ENCODE measurements around the gene MPV17L2. TPM values are rescaled to one million over a fixed set of nuclear protein-coding genes. Genes with fewer than 3 reads are reported as not detected.
A peak's percentile ranks its signal among the peaks of the same experiment; 100 is the strongest.

MPV17L2 gene
- total RNA-seq, 3 donors from 2014 or later = 24.3 to 41.3 (median 37.1) TPM

DNA sequence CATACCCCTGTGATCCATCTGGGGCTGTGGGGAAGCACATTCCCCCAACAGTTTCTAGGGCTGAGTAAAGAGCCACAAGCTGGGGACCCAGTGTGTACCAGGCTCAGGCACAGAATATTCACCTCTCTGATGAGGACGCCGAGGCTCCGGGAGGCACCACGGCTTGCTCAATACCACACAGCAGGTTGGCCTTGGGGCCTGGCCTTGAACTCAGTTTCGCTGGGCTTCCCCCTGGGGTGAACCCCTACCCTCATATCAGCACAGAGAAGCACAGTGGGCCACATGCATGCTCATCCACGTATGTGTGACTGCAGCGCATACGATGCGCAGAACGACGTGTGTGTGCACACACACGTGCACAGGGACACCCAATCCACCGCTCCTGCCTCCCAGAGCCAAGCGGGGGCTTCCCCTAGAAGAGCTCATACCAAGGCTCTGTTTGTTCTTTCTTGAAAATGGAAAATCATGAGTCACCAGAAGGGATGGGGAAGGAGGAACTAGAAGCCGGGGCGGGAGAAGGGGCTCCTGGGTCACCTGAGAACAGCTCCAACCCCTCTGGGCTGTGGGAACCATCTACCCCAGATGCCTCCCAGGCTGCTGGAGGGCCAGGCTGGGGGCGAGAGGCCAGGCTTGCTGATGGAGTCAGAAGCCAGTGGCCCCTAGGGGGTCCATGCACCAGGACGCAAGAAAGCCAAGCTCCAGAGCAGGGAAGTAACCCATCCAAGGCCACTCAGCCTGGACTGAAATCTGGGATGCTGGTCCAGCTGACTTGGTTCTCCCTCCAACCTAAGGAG is 38.1 kb downstream of the MPV17L2 start:
- DNase-seq (ENCODE audit: low spot score in 2 of 2) = no peak
- H3K27ac ChIP-seq = no peak overlapping the region
- no peaks in the 10 kb centered on the region for H3K4me1 ChIP-seq
- H3K27me3 ChIP-seq = peaks cover 18 to 87% of the 10 kb centered on the region in 2 donors
- intact Hi-C loops (cut with DNase I; ENCODE audit: low total_unique reads) = no loop called here
- peaks cover 10 to 11% of the 10 kb centered on the region in 2 donors for H3K9me3 ChIP-seq
- H3K36me3 ChIP-seq = no peaks in the 10 kb centered on the region
- no peak overlapping the region for H3K4me3 ChIP-seq
- no peak for TF ChIP-seq POLR2A (IDR thresholded peaks at IDR 0.05)
- TF ChIP-seq, protein P1, sequence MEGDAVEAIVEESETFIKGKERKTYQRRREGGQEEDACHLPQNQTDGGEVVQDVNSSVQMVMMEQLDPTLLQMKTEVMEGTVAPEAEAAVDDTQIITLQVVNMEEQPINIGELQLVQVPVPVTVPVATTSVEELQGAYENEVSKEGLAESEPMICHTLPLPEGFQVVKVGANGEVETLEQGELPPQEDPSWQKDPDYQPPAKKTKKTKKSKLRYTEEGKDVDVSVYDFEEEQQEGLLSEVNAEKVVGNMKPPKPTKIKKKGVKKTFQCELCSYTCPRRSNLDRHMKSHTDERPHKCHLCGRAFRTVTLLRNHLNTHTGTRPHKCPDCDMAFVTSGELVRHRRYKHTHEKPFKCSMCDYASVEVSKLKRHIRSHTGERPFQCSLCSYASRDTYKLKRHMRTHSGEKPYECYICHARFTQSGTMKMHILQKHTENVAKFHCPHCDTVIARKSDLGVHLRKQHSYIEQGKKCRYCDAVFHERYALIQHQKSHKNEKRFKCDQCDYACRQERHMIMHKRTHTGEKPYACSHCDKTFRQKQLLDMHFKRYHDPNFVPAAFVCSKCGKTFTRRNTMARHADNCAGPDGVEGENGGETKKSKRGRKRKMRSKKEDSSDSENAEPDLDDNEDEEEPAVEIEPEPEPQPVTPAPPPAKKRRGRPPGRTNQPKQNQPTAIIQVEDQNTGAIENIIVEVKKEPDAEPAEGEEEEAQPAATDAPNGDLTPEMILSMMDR (IDR thresholded peaks at IDR 0.05) = no peak
- TF ChIP-seq POLR2AphosphoS5 (IDR thresholded peaks at IDR 0.05) = no peak

DNA sequence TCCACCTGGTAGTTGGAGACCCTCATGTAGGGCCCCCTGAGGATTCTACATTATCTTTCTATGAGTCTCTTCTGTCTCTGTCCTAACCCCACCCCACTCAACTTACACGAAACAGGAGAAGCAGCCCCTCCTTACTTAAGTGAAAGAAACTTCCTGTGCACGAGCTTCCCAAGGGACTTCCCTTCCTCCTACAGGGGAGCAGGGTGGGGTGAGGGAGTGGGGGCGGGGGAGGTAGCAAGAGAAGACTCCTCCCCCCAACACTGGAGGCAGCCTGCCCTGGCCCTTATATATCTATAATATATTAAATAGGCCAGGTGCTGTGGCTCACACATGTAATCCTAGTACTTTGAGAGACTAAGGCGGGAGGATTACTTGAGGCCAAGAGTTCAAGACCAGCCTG is 38.8 kb downstream of the MPV17L2 start:
- Histone ChIP-seq H3K9me3 (peaks cover 10 to 11% of the 10 kb centered on the region in 2 donors), H3K4me3 (no peak overlapping the region), H3K27me3 (peaks cover 17 to 84% of the 10 kb centered on the region in 2 donors), H3K36me3 (no peaks in the 10 kb centered on the region), H3K4me1 (no peaks in the 10 kb centered on the region), H3K27ac (no peak overlapping the region)
- intact Hi-C loops (cut with DNase I; ENCODE audit: low total_unique reads) = no loop called here
- DNase-seq (ENCODE audit: low spot score in 2 of 2) = no peak
- no peak for TF ChIP-seq POLR2A (IDR thresholded peaks at IDR 0.05)
- TF ChIP-seq, protein P1 (IDR thresholded peaks at IDR 0.05) = no peak
- no peak for TF ChIP-seq POLR2AphosphoS5 (IDR thresholded peaks at IDR 0.05)

DNA sequence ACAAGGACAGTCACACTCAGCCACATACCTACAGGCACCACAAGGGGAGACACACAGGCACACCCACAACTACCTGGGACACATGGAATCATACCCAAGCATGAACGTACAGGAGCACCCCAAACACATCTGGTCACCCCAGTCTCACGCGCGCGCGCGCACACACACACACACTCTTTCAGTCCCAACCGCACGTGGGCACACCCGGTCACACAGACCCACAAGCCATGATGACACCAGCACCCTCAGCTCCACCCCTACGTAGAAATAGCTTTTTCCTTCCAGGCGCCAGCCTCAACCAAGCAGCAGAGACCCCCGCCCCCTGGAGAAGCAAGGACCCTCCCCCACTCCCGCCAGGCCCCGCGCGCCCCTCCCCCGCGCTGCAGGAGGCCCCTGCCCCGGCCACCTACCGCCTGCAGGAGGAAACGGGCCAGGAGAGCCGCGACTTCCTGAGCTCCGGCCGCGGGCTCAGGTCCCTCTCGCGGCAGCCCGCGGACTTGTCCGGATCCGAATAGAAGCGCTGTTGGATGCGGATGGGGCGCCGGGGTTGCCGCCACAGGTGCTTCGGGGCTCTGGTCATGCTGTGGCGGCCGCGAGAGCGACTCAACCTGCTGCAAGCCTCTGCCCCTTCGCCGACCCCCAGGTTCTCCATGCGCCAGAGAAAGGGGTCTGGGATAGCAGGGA is 39.7 kb downstream of the MPV17L2 start:
- no peak overlapping the region for H3K27ac ChIP-seq
- TF ChIP-seq POLR2AphosphoS5 (IDR thresholded peaks at IDR 0.05) (no peak), POLR2A (IDR thresholded peaks at IDR 0.05) (no peak)
- TF ChIP-seq, protein P1 (IDR thresholded peaks at IDR 0.05) = no peak
- peaks cover 14 to 75% of the 10 kb centered on the region in 2 donors for H3K27me3 ChIP-seq
- H3K9me3 ChIP-seq = peaks cover 10 to 11% of the 10 kb centered on the region in 2 donors
- peak overlapping the region in 1 of 3 donors; percentile 19 for H3K4me3 ChIP-seq
- intact Hi-C loops (cut with DNase I; ENCODE audit: low total_unique reads) = no loop called here
- DNase-seq (ENCODE audit: low spot score in 2 of 2) = no peak
- H3K36me3 ChIP-seq = no peaks in the 10 kb centered on the region
- H3K4me1 ChIP-seq = no peaks in the 10 kb centered on the region

DNA sequence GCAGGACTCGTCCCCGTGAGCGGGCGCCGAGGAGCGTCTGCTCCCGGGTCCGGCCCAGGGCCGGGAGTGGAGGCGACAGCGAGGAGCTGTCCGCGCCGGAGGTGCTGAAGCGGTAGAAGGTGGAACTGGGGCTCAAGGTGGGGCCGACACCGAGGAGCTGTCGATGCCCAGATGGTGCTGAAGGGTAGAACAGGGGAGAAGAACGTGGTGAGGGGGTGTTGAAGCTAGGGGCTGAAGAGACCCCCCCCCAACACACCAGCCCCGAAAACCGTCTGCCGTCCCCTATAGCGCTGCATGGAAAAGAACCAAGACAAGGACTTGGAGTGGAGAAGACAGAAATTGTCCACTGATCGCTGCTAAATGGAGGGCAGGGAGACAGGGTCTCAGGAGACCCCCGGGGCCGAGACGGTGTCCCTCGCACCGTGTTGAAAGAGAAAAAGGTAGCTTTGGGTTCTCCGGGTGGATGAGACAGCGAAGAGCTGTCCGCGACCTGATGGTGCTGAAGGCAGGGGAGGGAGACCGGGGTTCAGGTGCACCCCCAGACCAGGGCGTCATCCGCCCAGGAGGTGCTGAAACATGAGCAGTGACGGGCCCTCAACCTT is 40.3 kb downstream of the MPV17L2 start:
- no peak overlapping the region for H3K27ac ChIP-seq
- H3K4me1 ChIP-seq = no peaks in the 10 kb centered on the region
- intact Hi-C loops (cut with DNase I; ENCODE audit: low total_unique reads) = no loop called here
- H3K36me3 ChIP-seq = no peaks in the 10 kb centered on the region
- peak overlapping the region in 1 of 3 donors; percentile 19 for H3K4me3 ChIP-seq
- no peak for TF ChIP-seq POLR2AphosphoS5 (IDR thresholded peaks at IDR 0.05)
- TF ChIP-seq, protein P1 (IDR thresholded peaks at IDR 0.05) = no peak
- no peak for TF ChIP-seq POLR2A (IDR thresholded peaks at IDR 0.05)
- peaks cover 10 to 11% of the 10 kb centered on the region in 2 donors for H3K9me3 ChIP-seq
- DNase-seq (ENCODE audit: low spot score in 2 of 2) = no peak
- peaks cover 14 to 69% of the 10 kb centered on the region in 2 donors for H3K27me3 ChIP-seq

All from breast epithelium (tissue), 4 donors.